PC-9 (cell line): ENCODE results near the gene TENM4.

Experiments
- CTCF ChIP-seq: fragments of 200-600 bp; sonication (generic); conservative IDR thresholded peaks from 2 replicates; pipeline ENCODE4 v1.6.1; 2017; ENCODE audit warnings: mixed run types, antibody characterized with exemption, mild to moderate bottlenecking, moderate library complexity
- EZH2 ChIP-seq: fragments of 200-600 bp; sonication (generic); IDR thresholded peaks from 2 replicates; pipeline ENCODE4 v1.8.0; 2017; ENCODE audit warnings: antibody characterized with exemption, low read depth

GRCh38 chr11:78790784-78791183 is 650.0 kb downstream of the TENM4 start:
- no peak for TF ChIP-seq CTCF
- no peak for TF ChIP-seq EZH2
